A172 (cell line): Measurements from ENCODE around the gene CD33. TPM values are rescaled to one million over a fixed set of nuclear protein-coding genes. Genes with fewer than 3 reads are reported as not detected.
"Not testable (repeated sequence)": the region's sequence is repeated elsewhere in the genome, so short reads cannot be mapped to it uniquely, and the experiment has no call there.

Source experiments
- DNase-seq: peaks from one replicate; pipeline ENCODE4 v3.0.0-alpha.2; 2015; ENCODE audit warnings: low spot score
- total RNA-seq: library from RNA; depleted of rRNA; stranded (reverse); fragments of >200 nt; shearing (Covaris generic); gene quantifications from 2 replicates; pipeline ENCODE4 v1.2.3, GENCODE V29; 2014

Gene CD33
- total RNA-seq, 1 experiment from 2014 or later: 1.2 TPM

DNA sequence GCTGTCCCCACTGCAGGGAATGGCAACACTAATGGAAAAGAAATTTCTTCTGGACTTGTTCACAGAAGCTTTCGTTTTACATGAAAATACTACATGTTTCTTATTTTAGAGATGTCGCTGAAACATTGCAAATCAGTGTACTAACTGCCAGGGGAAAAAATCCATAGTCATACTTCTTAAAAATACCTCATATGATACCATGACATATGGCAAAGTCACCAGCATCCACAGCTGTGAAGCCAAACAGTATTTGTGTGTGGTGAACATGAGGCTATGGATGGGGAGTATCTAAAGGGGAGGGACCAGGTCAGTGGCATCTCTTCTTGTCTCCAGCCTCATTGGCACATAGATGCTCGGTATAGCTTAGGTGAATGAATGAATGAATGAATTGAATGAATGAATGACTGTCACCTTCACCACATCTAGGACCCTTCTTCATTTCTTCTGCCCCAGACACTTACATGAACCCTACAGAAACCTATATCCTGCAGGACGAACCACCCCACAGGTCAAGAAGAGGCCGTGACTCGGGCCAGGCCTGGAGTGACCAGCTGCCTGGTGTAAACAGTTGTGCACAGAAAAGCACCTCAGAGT, 14.6 kb upstream of the CD33 start:
- DNase-seq: no peak

GRCh38 chr19:51210874-51211361, 14.0 kb upstream of the CD33 start:
- not testable (repeated sequence) for DNase-seq

GRCh38 chr19:51211833-51212232, 13.0 kb upstream of the CD33 start:
- DNase-seq: no peak

DNA sequence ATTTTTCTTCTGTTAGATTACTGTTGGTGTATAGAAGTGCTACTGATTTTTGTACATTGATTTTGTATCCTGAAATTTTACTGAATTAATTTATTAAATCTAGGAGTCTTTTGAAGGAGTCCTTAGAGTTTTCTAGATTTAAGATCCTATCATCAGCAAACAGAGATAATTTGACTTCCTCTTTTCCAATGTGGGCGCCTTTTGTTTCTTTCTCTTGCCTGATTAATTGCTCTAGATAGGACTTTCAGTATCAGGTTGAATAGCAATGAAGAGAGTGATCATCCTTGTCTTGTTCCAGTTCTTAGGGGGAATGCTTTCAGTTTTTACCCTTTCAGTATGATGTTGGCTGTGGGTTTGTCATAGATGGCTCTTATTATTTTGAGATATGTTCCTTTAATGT, 5.6 kb upstream of the CD33 start:
- no peak for DNase-seq

GRCh38 chr19:51219971-51220370, 4.9 kb upstream of the CD33 start:
- no peak for DNase-seq

DNA sequence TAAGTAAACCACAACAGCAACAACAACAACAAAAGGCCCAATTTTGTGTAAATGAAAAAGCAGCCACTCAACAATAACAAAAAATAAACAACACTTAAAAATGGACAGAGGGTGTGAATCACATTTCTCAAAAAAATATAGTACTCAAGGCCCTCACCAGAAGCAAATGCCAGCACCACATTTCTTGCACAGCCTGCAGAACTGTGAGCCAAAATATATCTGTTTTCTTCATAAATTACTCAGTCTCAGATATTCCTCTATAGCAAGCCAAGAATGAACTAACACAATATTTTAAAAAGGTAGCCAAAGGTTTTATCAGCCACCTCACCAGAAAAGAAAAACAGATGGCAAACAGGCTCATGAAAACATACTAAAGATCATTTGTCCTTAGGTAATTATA, 3.9 kb upstream of the CD33 start:
- no peak for DNase-seq

- no peak for DNase-seq
These were observed 678 bp upstream of the CD33 start for GRCh38 chr19:51224163-51224641.

DNA sequence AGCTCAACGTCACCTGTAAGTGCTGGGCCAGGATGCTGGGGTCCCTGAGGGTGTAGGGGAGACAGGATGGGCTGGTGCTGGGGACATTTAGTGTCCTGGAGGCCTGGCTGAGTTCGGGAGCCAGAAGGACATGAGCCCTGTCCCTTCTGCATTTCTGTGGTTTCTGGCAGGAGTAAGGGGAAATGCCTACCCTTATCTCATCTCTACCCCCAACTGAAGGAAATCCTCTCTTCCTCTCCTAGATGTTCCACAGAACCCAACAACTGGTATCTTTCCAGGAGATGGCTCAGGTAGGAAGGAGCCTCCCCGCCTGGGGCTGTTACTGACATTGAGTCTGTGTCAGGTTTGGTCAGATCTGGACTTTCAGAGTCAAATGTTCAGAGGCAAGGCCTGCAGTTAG, 1.2 kb downstream of the CD33 start:
- DNase-seq: no peak

DNA sequence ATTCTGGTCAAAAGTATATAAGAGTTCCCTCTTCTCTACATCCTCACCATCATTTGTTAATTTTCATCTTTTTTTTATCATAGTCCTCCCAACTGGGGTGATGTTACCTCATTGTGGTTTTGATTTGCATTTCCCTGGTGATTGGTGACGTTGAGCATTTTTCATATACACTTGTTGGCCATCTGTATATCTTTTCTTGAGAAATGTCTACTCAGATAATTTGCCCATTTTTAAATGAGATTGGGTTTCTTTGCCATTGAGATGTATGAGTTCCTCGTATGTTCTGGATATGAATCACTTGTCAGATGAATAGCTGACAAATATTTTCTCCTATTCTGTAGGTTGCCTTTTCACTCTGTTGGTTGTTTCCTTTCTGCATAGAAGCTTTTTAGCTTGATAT, 2.4 kb downstream of the CD33 start:
- no peak for DNase-seq

GRCh38 chr19:51227966-51228365, 3.1 kb downstream of the CD33 start:
- DNase-seq: no peak

GRCh38 chr19:51240866-51241265, 16.0 kb downstream of the CD33 start:
- no peak for DNase-seq

GRCh38 chr19:51242881-51243630, 18.2 kb downstream of the CD33 start:
- DNase-seq: no peak

- DNase-seq: peak; percentile 6
These were observed 21.3 kb downstream of the CD33 start for GRCh38 chr19:51246164-51246552.

- no peak for DNase-seq
These were observed 23.2 kb downstream of the CD33 start for GRCh38 chr19:51247972-51248590.

DNA sequence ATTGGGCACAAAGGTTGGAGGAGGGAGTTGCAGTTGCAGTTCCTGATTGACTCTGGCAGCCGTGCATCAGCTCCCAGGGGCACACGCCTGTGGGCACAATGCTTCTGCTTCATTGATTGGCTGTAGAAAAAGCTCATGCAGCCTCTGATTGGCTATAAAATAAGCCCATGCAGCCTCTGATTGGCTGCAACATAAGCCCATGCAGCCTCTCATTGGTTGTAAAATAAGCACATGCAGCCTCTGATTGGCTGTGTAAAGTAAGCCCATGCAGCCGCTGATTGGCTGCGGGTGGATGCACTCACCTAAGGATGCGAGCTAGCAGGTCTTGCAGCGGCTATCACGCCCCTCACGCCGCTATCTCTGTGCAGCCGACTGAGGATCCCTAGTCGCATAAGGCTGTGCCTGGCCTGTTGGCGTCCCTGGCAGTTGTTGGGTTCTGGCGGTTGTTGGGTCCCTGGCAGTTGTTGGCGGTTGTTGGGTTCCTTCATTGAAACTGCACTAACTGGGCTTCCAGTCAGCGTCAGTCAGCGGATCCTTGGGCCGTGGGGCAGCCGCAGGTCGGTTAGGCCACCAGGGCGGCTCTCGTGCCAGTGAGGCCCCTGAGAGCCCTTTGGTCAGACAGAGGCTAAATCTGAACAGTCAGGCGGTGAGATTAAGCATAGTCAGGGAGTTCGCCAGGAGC, 26.0 kb downstream of the CD33 start, which contains the start of gene SIGLECL1:
Gene SIGLECL1 (plus strand): TSS at position 295 of the 682 bp plus-strand sequence. CDS start 12,993 bp downstream, outside the sequence.
- DNase-seq: no peak

DNA sequence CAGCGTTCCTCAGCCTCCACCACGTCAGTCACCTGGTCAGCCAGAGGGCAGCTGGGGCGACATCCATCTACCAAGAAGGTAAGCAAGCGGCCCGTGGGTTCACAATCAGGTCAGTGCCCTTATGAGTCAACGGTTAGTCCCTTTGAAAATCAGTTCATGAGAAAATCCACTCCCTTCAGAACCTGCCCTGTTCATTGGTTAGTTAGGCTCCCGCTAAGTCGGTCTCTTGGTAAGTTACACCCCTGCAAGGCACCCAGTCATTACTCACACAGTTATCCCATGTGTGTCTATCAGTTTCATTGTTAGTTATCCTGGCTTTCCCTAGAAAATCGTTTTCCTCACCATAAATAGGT, 26.6 kb downstream of the CD33 start:
- DNase-seq: peak; percentile 6

- DNase-seq: no peak
These were observed 27.6 kb downstream of the CD33 start for GRCh38 chr19:51252306-51253079.

GRCh38 chr19:51253088-51253806, 28.4 kb downstream of the CD33 start:
- DNase-seq: no peak

DNA sequence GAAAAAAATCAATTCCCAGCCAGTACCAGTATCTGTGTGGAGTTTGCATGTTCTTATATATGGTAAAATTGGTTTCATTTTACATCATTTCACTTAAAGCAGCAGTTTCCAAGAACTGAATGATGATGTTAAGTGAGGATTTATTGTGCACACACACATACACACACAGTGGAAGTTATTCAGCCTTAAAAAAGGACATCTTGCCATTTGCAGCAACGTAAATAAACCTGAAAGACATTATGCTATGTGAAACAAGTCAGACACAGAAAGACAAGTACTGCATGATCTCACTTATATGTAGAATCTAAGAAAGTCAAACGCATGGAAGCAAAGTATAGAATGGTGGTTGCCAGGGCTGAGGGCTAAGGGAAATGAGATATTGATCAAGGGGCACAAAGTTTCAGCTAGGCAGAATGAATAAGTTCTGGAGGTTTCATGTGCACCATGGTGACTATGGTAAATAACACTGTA, 31.3 kb downstream of the CD33 start:
- no peak for DNase-seq

GRCh38 chr19:51257471-51257870, 32.6 kb downstream of the CD33 start:
- no peak for DNase-seq
